Gastrocnemius medialis (tissue), 4 donors: ENCODE results near the gene LRP5. TPM values are rescaled to one million over a fixed set of nuclear protein-coding genes. Genes with fewer than 3 reads are reported as not detected.
A peak's percentile ranks its signal among the peaks of the same experiment; 100 is the strongest.

Source experiments
- ATAC-seq, 2 donors: fragments of 150-250 bp; one replicate each; pipeline ENCODE4 v1.9.1; 2016
- DNase-seq, 2 donors: peaks; one replicate each; pipeline ENCODE4 v3.0.0-alpha.2; 2019
- H3K27ac ChIP-seq, 4 donors: fragments of 200-600 bp; sonication (generic); 1 replicate in 1 of 4; 2 replicates in 3 of 4; pipeline ENCODE4 v1.5.1; 2016 to 2018; ENCODE audit warnings: mild to moderate bottlenecking in 2 of 4, moderate library complexity in 1 of 4
- H3K27me3 ChIP-seq, 3 donors: fragments of 200-600 bp; sonication (generic) in 2 of 3; 1 replicate in 1 of 3; 2 replicates in 2 of 3; pipeline versions ENCODE4 v1.5.1 to v1.6.0; 2016 to 2019; ENCODE audit warnings: mild to moderate bottlenecking in 1 of 3, moderate library complexity in 1 of 3
- H3K36me3 ChIP-seq, 2 donors: fragments of 200-600 bp; sonication (generic) in 1 of 2; one replicate each; pipeline ENCODE4 v1.5.1; 2017 to 2018
- H3K4me1 ChIP-seq, 2 donors: fragments of 200-600 bp; sonication (generic) in 1 of 2; one replicate each; pipeline ENCODE4 v1.5.1; 2016 to 2017; ENCODE audit warnings: mild to moderate bottlenecking in 2 of 2
- H3K4me3 ChIP-seq, 4 donors: fragments of 200-600 bp; sonication (generic) in 3 of 4; 1 replicate in 1 of 4; 2 replicates in 3 of 4; pipeline ENCODE4 v1.5.1; 2016 to 2019; ENCODE audit warnings: mild to moderate bottlenecking in 2 of 4
- H3K9me3 ChIP-seq, 3 donors: fragments of 200-600 bp; sonication (generic) in 2 of 3; 1 replicate in 1 of 3; 2 replicates in 2 of 3; pipeline ENCODE4 v1.5.1; 2016 to 2019
- CTCF ChIP-seq, 5 experiments: fragments of 450-650 bp in 3 of 5; fragments of 200-600 bp in 2 of 5; sonication (generic) in 2 of 5; IDR thresholded peaks in 4 of 5; conservative IDR thresholded peaks in 1 of 5; 1 replicate in 4 of 5; 2 replicates in 1 of 5; pipeline ENCODE4 v1.5.1; 2016 to 2019; ENCODE audit warnings: antibody characterized with exemption in 5 of 5, mild to moderate bottlenecking in 3 of 5, moderate library complexity in 3 of 5
- POLR2A ChIP-seq, 2 donors: fragments of 450-650 bp; IDR thresholded peaks; one replicate each; pipeline ENCODE4 v1.6.1; 2017; ENCODE audit warnings: antibody characterized with exemption in 2 of 2, mild to moderate bottlenecking in 2 of 2, moderate library complexity in 2 of 2
- in situ Hi-C, 4 donors: fragments of 200-750 bp; cut with MboI; loops; one replicate each; pipeline versions ENCODE4 v1.15.0 to v1.8.0; 2017; ENCODE audit warnings: low sequenced_read_pairs in 4 of 4
- intact Hi-C: fragments of 100-400 bp; cut with DNase I; formaldehyde crosslinking; loops from one replicate; pipeline ENCODE4 v1.15.1; 2023; ENCODE audit warnings: low total_unique reads
- total RNA-seq, 4 donors: library from RNA; depleted of rRNA; stranded (reverse); fragments of >200 nt; gene quantifications; one replicate each; pipeline versions ENCODE4 v1.1.0 to v1.2.3, GENCODE V29; 2016

The LRP5 gene
- total RNA-seq, 4 donors from 2014 or later, result 3.7 to 12.3 (median 8.1) TPM

GRCh38 chr11:68303982-68304780, 8.2 kb upstream of the LRP5 start:
- DNase-seq, result no peak
- TF ChIP-seq CTCF (IDR thresholded peaks at IDR 0.05 in 4 of 5, conservative IDR thresholded peaks at IDR 0.05 in 1 of 5) (no peak), POLR2A (IDR thresholded peaks at IDR 0.05) (no peak)
- ATAC-seq, result no peak
- in situ Hi-C loops (loop anchor here in 1 of 4 donors (25.0 kb wide), 1 partner anchor 133 kb away; no protein-coding TSS in a partner anchor), intact Hi-C loops (no loop called here)
- Histone ChIP-seq H3K4me1 (peaks cover 5 to 9% of the 10 kb centered on the region in 2 donors), H3K36me3 (no peaks in the 10 kb centered on the region), H3K27me3 (no peaks in the 10 kb centered on the region), H3K27ac (no peak overlapping the region), H3K9me3 (no peaks in the 10 kb centered on the region), H3K4me3 (no peak overlapping the region)

- TF ChIP-seq POLR2A (IDR thresholded peaks at IDR 0.05) (no peak), CTCF (IDR thresholded peaks at IDR 0.05 in 4 of 5, conservative IDR thresholded peaks at IDR 0.05 in 1 of 5) (no peak)
- ATAC-seq (no peak), DNase-seq (no peak)
- in situ Hi-C loops (loop anchor here in 1 of 4 donors (25.0 kb wide), 1 partner anchor 131 kb away; no protein-coding TSS in a partner anchor), intact Hi-C loops (no loop called here)
- H3K27ac ChIP-seq, result no peak overlapping the region
- H3K4me1 ChIP-seq, result peaks cover 5 to 9% of the 10 kb centered on the region in 2 donors
- no peaks in the 10 kb centered on the region for H3K27me3 ChIP-seq
- no peak overlapping the region for H3K4me3 ChIP-seq
- no peaks in the 10 kb centered on the region for H3K36me3 ChIP-seq
- H3K9me3 ChIP-seq, result no peaks in the 10 kb centered on the region
Observed at GRCh38 chr11:68306636-68307035, 5.8 kb upstream of the LRP5 start.

GRCh38 chr11:68308068-68308467, 4.3 kb upstream of the LRP5 start:
- Histone ChIP-seq H3K4me1 (peaks cover 4 to 9% of the 10 kb centered on the region in 2 donors), H3K27ac (peak overlapping the region; percentile 17 to 72 (median 59)), H3K9me3 (no peaks in the 10 kb centered on the region), H3K4me3 (no peak overlapping the region), H3K36me3 (no peaks in the 10 kb centered on the region), H3K27me3 (no peaks in the 10 kb centered on the region)
- intact Hi-C loops, result no loop called here
- DNase-seq, result peak in 1 of 2 donors; percentile 69
- peak; percentile 32 to 40 for ATAC-seq
- in situ Hi-C loops, result loop anchor here in 1 of 4 donors (25.0 kb wide), 1 partner anchor 129 kb away; no protein-coding TSS in a partner anchor
- no peak for TF ChIP-seq CTCF (IDR thresholded peaks at IDR 0.05 in 4 of 5, conservative IDR thresholded peaks at IDR 0.05 in 1 of 5)
- TF ChIP-seq POLR2A (IDR thresholded peaks at IDR 0.05), result no peak

GRCh38 chr11:68309621-68310185, 2.7 kb upstream of the LRP5 start:
- peak overlapping the region in 1 of 4 donors; percentile 72 for H3K27ac ChIP-seq
- no peaks in the 10 kb centered on the region for H3K27me3 ChIP-seq
- H3K4me3 ChIP-seq, result no peak overlapping the region
- intact Hi-C loops, result loop anchor here (5.0 kb wide), 1 partner anchor 73 kb away; no protein-coding TSS in a partner anchor
- no peaks in the 10 kb centered on the region for H3K9me3 ChIP-seq
- DNase-seq, result no peak
- TF ChIP-seq POLR2A (IDR thresholded peaks at IDR 0.05), result no peak
- TF ChIP-seq CTCF (IDR thresholded peaks at IDR 0.05 in 4 of 5, conservative IDR thresholded peaks at IDR 0.05 in 1 of 5), result no peak
- H3K36me3 ChIP-seq, result no peaks in the 10 kb centered on the region
- peaks cover 8 to 25% of the 10 kb centered on the region in 2 donors for H3K4me1 ChIP-seq
- no peak for ATAC-seq
- in situ Hi-C loops, result loop anchor here in 1 of 4 donors (25.0 kb wide), 1 partner anchor 128 kb away; no protein-coding TSS in a partner anchor
